ENCODE data around the gene ZBTB46.

ZBTB46 gene

DNA sequence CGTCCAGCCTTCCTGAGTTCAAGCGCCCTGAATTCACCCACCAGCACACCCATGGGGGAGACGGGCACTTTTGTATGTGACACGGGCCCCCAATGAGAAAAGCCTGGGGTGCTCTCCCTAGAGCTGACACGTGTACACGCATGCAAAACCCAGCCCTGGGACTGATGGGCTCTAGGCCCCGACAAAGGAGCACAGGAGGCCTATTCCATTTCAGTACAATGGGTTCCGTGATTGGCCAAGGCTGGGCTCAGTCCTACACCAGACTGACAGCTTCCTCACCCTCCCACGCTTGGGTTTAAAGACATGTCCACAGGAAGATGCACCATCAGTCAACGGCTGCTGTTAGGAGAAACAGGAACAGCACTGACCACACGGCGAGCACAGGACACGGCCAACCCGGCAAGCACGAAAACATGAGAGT lies 8.8 kb downstream of the ZBTB46 start:
- Histone ChIP-seq H3K27ac (no peak overlapping the region), H3K4me2 (no peak overlapping the region), H3K36me3 (ENCODE audit: insufficient read depth) (no peaks in the 10 kb centered on the region), H3K4me1 (ENCODE audit: low read depth, poor library complexity, severe bottlenecking) (no peaks in the 10 kb centered on the region), H3K79me2 (ENCODE audit: insufficient read depth, low read depth) (no peaks in the 10 kb centered on the region), H4K20me1 (ENCODE audit: insufficient read depth) (no peaks in the 10 kb centered on the region), H3K27me3 (ENCODE audit: insufficient read depth, low read depth) (peaks cover 93% of the 10 kb centered on the region), H3K4me3 (IDR thresholded peaks at IDR 0.05; ENCODE audit: insufficient read depth, low read depth, low read length) (no peak overlapping the region), H3K9ac (no peak overlapping the region), H2AFZ (ENCODE audit: low read depth) (no peak overlapping the region)
- TF ChIP-seq, protein P1, sequence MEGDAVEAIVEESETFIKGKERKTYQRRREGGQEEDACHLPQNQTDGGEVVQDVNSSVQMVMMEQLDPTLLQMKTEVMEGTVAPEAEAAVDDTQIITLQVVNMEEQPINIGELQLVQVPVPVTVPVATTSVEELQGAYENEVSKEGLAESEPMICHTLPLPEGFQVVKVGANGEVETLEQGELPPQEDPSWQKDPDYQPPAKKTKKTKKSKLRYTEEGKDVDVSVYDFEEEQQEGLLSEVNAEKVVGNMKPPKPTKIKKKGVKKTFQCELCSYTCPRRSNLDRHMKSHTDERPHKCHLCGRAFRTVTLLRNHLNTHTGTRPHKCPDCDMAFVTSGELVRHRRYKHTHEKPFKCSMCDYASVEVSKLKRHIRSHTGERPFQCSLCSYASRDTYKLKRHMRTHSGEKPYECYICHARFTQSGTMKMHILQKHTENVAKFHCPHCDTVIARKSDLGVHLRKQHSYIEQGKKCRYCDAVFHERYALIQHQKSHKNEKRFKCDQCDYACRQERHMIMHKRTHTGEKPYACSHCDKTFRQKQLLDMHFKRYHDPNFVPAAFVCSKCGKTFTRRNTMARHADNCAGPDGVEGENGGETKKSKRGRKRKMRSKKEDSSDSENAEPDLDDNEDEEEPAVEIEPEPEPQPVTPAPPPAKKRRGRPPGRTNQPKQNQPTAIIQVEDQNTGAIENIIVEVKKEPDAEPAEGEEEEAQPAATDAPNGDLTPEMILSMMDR (conservative IDR thresholded peaks at IDR 0.05; ENCODE audit: low read depth, low read length): no peak

GRCh38 chr20:63821811-63822210 lies 9.3 kb downstream of the ZBTB46 start:
- Histone ChIP-seq H4K20me1 (ENCODE audit: insufficient read depth) (no peaks in the 10 kb centered on the region), H3K4me2 (no peak overlapping the region), H3K4me3 (IDR thresholded peaks at IDR 0.05; ENCODE audit: insufficient read depth, low read depth, low read length) (no peak overlapping the region), H2AFZ (ENCODE audit: low read depth) (no peak overlapping the region), H3K9ac (no peak overlapping the region), H3K27me3 (ENCODE audit: insufficient read depth, low read depth) (peaks cover 95% of the 10 kb centered on the region), H3K4me1 (ENCODE audit: low read depth, poor library complexity, severe bottlenecking) (no peaks in the 10 kb centered on the region), H3K27ac (no peak overlapping the region), H3K36me3 (ENCODE audit: insufficient read depth) (no peaks in the 10 kb centered on the region), H3K79me2 (ENCODE audit: insufficient read depth, low read depth) (no peaks in the 10 kb centered on the region)
- TF ChIP-seq, protein P1 (conservative IDR thresholded peaks at IDR 0.05; ENCODE audit: low read depth, low read length): no peak

DNA sequence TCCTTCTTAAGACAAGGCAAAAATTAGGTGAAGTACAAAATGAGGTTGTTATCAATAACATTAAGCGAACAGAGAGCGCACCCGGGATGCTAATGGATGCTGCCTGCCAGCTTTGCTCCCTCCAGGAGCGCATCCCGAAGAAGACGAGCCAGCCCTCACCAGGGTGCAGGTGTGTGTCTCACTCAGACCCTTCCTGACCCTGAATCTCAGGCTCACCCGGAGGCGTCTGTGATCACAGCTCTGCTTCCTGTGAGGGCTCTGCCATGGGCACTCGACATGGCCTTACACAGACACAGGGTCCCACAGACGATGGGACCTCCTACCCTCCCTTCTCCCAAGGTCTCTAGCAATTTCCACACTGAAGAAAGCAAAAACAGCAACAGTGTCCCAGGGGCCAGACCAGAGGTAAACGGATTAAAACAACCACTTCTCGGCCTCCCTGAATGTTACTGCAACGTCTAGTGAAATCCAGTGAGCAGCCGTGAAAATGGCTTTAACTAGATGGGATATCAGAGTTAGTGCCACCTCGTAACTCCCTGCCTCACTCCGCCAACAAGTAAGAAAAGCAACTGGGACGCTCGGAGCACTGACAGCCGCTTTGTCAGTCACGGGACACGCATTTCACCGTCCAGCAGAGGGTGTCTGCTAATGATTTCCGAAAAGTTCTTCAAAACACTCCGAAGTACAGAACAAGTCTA lies 11.7 kb downstream of the ZBTB46 start:
- H4K20me1 ChIP-seq (ENCODE audit: insufficient read depth): no peaks in the 10 kb centered on the region
- no peaks in the 10 kb centered on the region for H3K36me3 ChIP-seq (ENCODE audit: insufficient read depth)
- H3K4me3 ChIP-seq (IDR thresholded peaks at IDR 0.05; ENCODE audit: insufficient read depth, low read depth, low read length): no peak overlapping the region
- no peak overlapping the region for H3K27ac ChIP-seq
- H3K4me2 ChIP-seq: no peak overlapping the region
- TF ChIP-seq, protein P1 (conservative IDR thresholded peaks at IDR 0.05; ENCODE audit: low read depth, low read length): no peak
- peaks cover 77% of the 10 kb centered on the region for H3K27me3 ChIP-seq (ENCODE audit: insufficient read depth, low read depth)
- no peaks in the 10 kb centered on the region for H3K79me2 ChIP-seq (ENCODE audit: insufficient read depth, low read depth)
- H2AFZ ChIP-seq (ENCODE audit: low read depth): no peak overlapping the region
- H3K4me1 ChIP-seq (ENCODE audit: low read depth, poor library complexity, severe bottlenecking): no peaks in the 10 kb centered on the region
- no peak overlapping the region for H3K9ac ChIP-seq

GRCh38 chr20:63815615-63816253 lies 15.3 kb downstream of the ZBTB46 start:
- Histone ChIP-seq H3K27me3 (ENCODE audit: insufficient read depth, low read depth) (peaks cover 72% of the 10 kb centered on the region), H3K4me2 (no peak overlapping the region), H3K9ac (no peak overlapping the region), H3K79me2 (ENCODE audit: insufficient read depth, low read depth) (no peaks in the 10 kb centered on the region), H4K20me1 (ENCODE audit: insufficient read depth) (no peaks in the 10 kb centered on the region), H3K36me3 (ENCODE audit: insufficient read depth) (no peaks in the 10 kb centered on the region), H2AFZ (ENCODE audit: low read depth) (no peak overlapping the region), H3K4me1 (ENCODE audit: low read depth, poor library complexity, severe bottlenecking) (no peaks in the 10 kb centered on the region), H3K4me3 (IDR thresholded peaks at IDR 0.05; ENCODE audit: insufficient read depth, low read depth, low read length) (no peak overlapping the region), H3K27ac (no peak overlapping the region)
- TF ChIP-seq, protein P1 (conservative IDR thresholded peaks at IDR 0.05; ENCODE audit: low read depth, low read length): no peak

Measured in KMS-11 (cell line).